Left renal cortex interstitium (tissue), 4 donors: Measurements from ENCODE around the gene HBM. TPM values are rescaled to one million over a fixed set of nuclear protein-coding genes. Genes with fewer than 3 reads are reported as not detected.
A peak's percentile ranks its signal among the peaks of the same experiment; 100 is the strongest.
"Not testable (repeated sequence)": the region's sequence is repeated elsewhere in the genome, so short reads cannot be mapped to it uniquely, and the experiment has no call there.

ENCODE experiments used
- DNase-seq, 4 donors: peaks; one replicate each; pipeline ENCODE4 v3.0.0-alpha.2; 2013; ENCODE audit warnings: low read depth in 4 of 4, low spot score in 2 of 4, missing footprints in 1 of 4
- polyA plus RNA-seq, 4 donors: library from polyadenylated mRNA; unstranded; fragments of 120-200 nt; gene quantifications; one replicate each; pipeline ENCODE4 v1.2.1, GENCODE V29; 2013; ENCODE audit not compliant: insufficient read length in 4 of 4

The HBM gene
- polyA plus RNA-seq = 1 to 10 TPM; 1.8 to 7.0 (median 5.7) TPM

- DNase-seq = no peak
Observed at GRCh38 chr16:165539-166374, at the start of gene HBM. HBM (plus strand) TSS chr16:165978; CDS start chr16:165998, 20 bp downstream.

DNA sequence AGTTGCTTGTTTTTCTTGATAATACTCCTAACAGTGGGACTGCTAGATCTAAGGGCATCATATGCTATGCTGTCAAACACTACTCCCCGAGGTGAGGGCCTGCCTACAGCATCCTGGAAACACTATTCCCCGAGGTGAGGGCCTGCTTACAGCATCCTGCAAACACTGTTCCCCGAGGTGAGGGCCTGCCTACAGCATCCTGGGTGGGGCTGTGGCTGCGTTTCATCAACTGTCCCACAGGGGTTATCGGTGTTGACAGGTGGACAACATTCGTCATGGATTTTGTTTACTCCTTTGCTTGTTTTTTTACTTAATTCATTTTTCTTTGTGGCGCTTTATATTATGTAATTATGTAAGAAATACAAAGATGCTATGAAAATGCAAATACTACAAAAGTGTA, 49.8 kb upstream of the HBM start:
- DNase-seq = no peak

- DNase-seq = peak in 1 of 4 donors; percentile 54
Observed at GRCh38 chr16:117379-118365, 48.1 kb upstream of the HBM start.

DNA sequence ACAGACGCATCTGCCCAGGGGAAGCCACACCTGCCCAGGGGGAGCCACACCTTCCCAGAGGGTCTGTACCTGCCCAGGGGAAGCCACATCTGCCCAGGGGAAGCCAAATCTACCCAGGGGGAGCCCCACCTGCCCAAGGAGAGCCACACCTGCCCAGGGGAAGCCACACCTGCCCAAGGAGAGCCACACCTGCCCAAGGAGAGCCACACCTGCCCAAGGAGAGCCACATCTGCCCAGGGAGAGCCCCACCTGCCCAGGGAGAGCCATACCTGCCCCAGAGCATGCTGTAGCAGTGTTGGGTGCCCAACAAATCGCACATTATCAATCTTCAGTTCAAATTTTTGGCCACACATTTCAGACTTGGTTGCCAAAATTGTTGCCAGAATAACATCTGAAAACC, 46.9 kb upstream of the HBM start:
- DNase-seq = no peak

- no peak for DNase-seq
Observed at GRCh38 chr16:119295-119694, 46.5 kb upstream of the HBM start.

DNA sequence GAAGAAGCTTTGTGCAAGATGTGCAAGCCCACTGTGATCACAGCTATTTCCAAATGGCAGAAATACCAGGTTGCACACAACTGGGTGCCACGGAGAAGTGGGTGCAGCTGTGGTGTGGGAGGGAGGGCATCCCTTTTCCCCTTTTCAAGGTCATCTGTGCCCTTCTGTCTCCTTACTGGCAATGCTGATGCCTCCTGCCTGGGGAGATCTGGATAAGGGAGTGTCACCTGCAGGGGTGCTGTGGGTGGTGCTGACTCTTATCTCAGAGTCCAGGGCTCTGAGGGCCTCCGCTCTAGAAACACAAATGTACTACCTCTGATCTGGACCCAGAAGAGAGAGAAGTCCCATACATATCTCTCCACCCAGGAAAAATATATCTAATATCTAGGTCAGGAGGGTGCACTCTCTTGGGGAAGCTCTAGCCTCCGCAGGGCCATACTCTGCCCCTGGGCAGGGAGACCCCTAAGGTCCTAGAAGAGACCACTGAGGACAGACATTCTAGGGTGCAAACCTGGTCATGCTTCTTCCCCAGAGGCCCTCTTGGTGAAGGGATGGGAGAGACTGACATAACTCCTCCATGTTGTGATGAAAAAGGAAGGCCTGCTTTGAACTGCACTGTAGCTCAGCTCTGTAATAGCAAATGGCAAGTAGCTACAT, 45.8 kb upstream of the HBM start:
- no peak for DNase-seq

- DNase-seq = no peak
Observed at GRCh38 chr16:120756-121155, 45.0 kb upstream of the HBM start.

GRCh38 chr16:122361-122760, 43.4 kb upstream of the HBM start:
- no peak for DNase-seq

- DNase-seq = not testable (repeated sequence)
Observed at GRCh38 chr16:123558-124350, 42.0 kb upstream of the HBM start.

DNA sequence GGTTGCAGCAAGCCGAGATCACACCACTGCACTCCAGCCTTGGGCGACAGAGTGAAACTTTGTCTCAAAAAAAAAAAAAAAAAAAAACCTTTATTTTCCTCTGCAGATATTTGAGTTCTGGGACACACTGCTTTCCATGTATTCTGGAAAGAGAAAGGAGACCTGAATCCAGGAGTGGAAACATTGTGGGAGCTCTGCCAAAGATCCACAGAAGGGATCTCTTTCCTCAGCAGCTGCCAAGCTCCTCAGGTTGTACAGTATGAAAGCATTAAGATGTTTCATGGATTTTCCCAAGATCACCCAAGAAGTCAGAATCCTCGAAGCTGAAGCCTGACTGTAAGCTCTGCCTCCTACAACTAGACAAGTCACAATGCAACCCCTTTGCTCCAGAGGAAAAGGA, 40.8 kb upstream of the HBM start:
- DNase-seq = no peak

- DNase-seq = no peak
Observed at GRCh38 chr16:129075-129474, 36.7 kb upstream of the HBM start.

- no peak for DNase-seq
Observed at GRCh38 chr16:130533-131173, 35.1 kb upstream of the HBM start.

DNA sequence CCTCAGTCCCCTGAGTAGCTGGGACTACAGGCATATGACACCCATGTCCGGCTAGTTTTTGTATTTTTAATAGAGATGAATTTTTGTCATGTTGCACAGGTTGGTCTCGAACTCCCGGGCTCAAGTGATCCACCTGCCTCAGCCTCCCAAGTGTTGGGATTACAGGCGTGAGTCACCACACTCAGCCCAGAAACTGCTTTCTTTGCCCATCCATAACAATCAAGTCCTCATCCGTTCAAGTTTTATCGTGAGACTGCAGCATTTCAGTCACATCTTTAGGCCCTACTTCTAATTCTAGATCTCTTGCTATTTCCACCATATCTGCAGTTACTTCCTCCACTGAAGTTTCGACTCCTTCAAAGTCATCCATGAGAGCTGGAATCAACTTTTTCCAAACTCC, 33.7 kb upstream of the HBM start:
- no peak for DNase-seq

- DNase-seq = no peak
Observed at GRCh38 chr16:133716-134115, 32.1 kb upstream of the HBM start.

GRCh38 chr16:138049-138417, 27.7 kb upstream of the HBM start:
- DNase-seq = no peak

DNA sequence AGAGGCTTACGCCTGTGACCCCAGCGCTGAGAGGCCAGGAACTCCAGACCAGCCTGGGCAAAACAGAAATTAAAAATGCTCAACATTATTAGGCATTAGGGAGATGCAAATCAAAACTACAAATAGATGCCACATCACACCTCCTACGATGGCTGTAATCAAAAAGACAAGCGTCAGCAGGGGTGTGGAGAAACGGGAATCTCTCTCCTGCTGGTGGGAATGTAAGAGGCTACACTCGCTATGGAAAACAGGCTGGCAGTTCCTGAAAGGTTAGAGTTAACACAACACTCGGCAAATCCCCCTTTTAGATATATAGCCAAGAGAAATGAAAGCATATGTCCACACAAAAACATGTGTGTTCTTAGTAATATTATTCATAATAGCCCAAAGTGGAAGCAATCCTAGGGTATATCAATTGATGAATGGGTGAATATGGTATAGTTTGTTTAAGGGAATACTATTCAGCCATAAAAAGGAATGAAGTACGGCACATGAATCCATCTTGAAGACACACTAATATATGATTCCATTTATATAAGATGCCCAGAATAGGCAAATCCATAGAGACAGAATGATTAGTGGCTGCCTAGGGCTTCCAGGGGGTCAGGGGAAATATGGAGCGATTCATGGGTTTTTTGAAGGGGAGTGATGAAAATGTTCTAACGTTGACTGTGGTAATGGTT, 25.5 kb upstream of the HBM start:
- DNase-seq = no peak

GRCh38 chr16:142405-142967, 23.3 kb upstream of the HBM start:
- no peak for DNase-seq

DNA sequence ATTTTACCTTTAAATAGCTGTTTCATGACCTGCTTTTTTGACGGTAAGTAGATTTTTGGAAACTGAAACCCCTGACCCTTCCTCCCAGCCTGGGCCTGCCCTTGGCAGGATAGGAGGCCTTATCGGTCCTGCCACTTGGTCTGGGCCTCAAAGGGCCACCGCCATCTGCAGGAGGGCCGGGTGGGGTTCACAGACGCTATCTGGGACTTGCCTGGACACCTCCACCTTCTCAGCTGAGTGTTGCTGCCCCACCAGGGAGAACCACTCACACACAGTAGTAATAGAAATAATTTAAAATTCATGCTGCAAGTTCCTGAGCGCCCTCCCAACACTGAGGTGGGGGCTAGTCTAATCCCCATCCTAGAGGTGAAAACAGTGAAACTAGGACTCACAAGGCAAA, 22.7 kb upstream of the HBM start:
- DNase-seq = no peak

GRCh38 chr16:143456-143855, 22.3 kb upstream of the HBM start:
- no peak for DNase-seq
